SK-N-SH (cell line): ENCODE results near the gene TOMM40. TPM values are rescaled to one million over a fixed set of nuclear protein-coding genes. Genes with fewer than 3 reads are reported as not detected.

Source experiments
- CTCF ChIA-PET: fragments of 300-600, 350-600 bp; formaldehyde crosslinking; extraction: SDS; loops from one replicate; lab custom pipeline; 2021; lab: Yijun Ruan, JAX
- POLR2A ChIA-PET: fragments of 350-600 bp; sonication (Branson Sonifier 250); formaldehyde crosslinking; extraction: SDS; loops from one replicate; lab custom pipeline; 2020; ENCODE audit warnings: antibody characterized with exemption, inconsistent platforms; lab: Yijun Ruan, JAX
- DNase-seq: peaks from one replicate; pipeline ENCODE4 v3.0.0; 2012
- H2AFZ ChIP-seq: fragments of 200-600 bp; sonication (generic); 2 replicates; pipeline ENCODE4 v1.8.1; 2016; ENCODE audit warnings: antibody characterized with exemption, mild to moderate bottlenecking, low read depth
- H3F3A ChIP-seq: fragments of 200-600 bp; sonication (generic); replicated peaks from 2 replicates; pipeline ENCODE3; 2016; ENCODE audit warnings: antibody characterized with exemption, mild to moderate bottlenecking; ENCODE audit not compliant: insufficient read depth
- H3K27ac ChIP-seq, 2 experiments: fragments of 200-500 bp in 1 of 2; fragments of 200-600 bp in 1 of 2; sonication (Bioruptor generic) in 1 of 2; sonication (generic), shearing (Covaris generic) in 1 of 2; 2 replicates each; pipeline versions ENCODE4 v1.5.1 to v1.6.1; 2014 to 2016; ENCODE audit warnings: low read depth in 2 of 2, inconsistent platforms in 1 of 2, low read length in 1 of 2, mild to moderate bottlenecking in 1 of 2, mixed read lengths in 1 of 2
- H3K27me3 ChIP-seq: fragments of 200-600 bp; sonication (generic), shearing (Covaris generic); 2 replicates; pipeline ENCODE4 v1.6.1; 2016; ENCODE audit warnings: mixed run types; ENCODE audit not compliant: insufficient read depth
- H3K36me3 ChIP-seq, 2 experiments: fragments of 200-500 bp in 1 of 2; fragments of 200-600 bp in 1 of 2; sonication (Bioruptor generic) in 1 of 2; sonication (generic) in 1 of 2; replicated peaks in 1 of 2; 2 replicates each; pipeline versions ENCODE3 to v1.5.1; 2014 to 2016; ENCODE audit warnings: low read length in 1 of 2, mild to moderate bottlenecking in 1 of 2; ENCODE audit not compliant: insufficient read depth in 2 of 2, control insufficient read depth in 1 of 2
- H3K4me1 ChIP-seq, 2 experiments: fragments of 200-500 bp in 1 of 2; fragments of 200-600 bp in 1 of 2; sonication (Bioruptor generic) in 1 of 2; sonication (generic), shearing (Covaris generic) in 1 of 2; 2 replicates each; pipeline versions ENCODE4 v1.5.1 to v1.6.1; 2014 to 2016; ENCODE audit warnings: low read depth in 1 of 2, low read length in 1 of 2, mixed run types in 1 of 2; ENCODE audit not compliant: insufficient read depth in 2 of 2, control insufficient read depth in 1 of 2
- H3K4me2 ChIP-seq: fragments of 200-600 bp; sonication (generic), shearing (Covaris generic); 2 replicates; pipeline ENCODE4 v1.6.1; 2017; ENCODE audit warnings: mixed run types
- H3K4me3 ChIP-seq, 2 experiments: fragments of 200-500 bp in 1 of 2; fragments of 200-600 bp in 1 of 2; sonication (Bioruptor generic) in 1 of 2; sonication (generic), shearing (Covaris generic) in 1 of 2; 2 replicates each; pipeline versions ENCODE4 v1.5.1 to v1.8.1; 2014 to 2016; ENCODE audit warnings: low read depth in 2 of 2, inconsistent platforms in 1 of 2, low read length in 1 of 2, mild to moderate bottlenecking in 1 of 2, mixed read lengths in 1 of 2, moderate library complexity in 1 of 2
- H3K79me2 ChIP-seq: fragments of 200-600 bp; sonication (generic); 2 replicates; pipeline ENCODE4 v1.8.1; 2017; ENCODE audit warnings: mild to moderate bottlenecking; ENCODE audit not compliant: insufficient read depth
- H3K9ac ChIP-seq: fragments of 200-600 bp; sonication (generic); 2 replicates; pipeline ENCODE4 v1.6.1; 2017; ENCODE audit warnings: mixed run types
- H3K9me2 ChIP-seq: fragments of 200-600 bp; sonication (generic); 2 replicates; pipeline ENCODE4 v1.6.1; 2017; ENCODE audit warnings: mixed run types
- H3K9me3 ChIP-seq: fragments of 200-600 bp; sonication (generic); 2 replicates; pipeline ENCODE4 v1.6.1; 2017; ENCODE audit warnings: mixed run types, mild to moderate bottlenecking, moderate library complexity
- H4K20me1 ChIP-seq: fragments of 200-600 bp; sonication (generic); 2 replicates; pipeline ENCODE4 v1.6.1; 2017; ENCODE audit warnings: mild to moderate bottlenecking, mixed run types; ENCODE audit not compliant: insufficient read depth
- CHD2 ChIP-seq: fragments of 150-350 bp; IDR thresholded peaks from 2 replicates; pipeline ENCODE4 v1.6.1; 2018; ENCODE audit warnings: low read length; ENCODE audit not compliant: partially characterized antibody
- FOXJ3 ChIP-seq: sonication (generic); formaldehyde crosslinking; IDR thresholded peaks from 2 replicates; pipeline ENCODE4 v1.5.1; 2020; ENCODE audit warnings: mild to moderate bottlenecking, missing genetic modification reagents
- REST ChIP-seq: IDR thresholded peaks from 2 replicates; pipeline ENCODE4 v1.6.1; 2012; ENCODE audit warnings: mild to moderate bottlenecking, low read depth, low read length, moderate library complexity
- SIN3A ChIP-seq: IDR thresholded peaks from 2 replicates; pipeline ENCODE4 v1.6.1; 2012; ENCODE audit warnings: low read depth, mild to moderate bottlenecking, low read length, moderate library complexity, borderline replicate concordance
- WGBS: methylation state at CpG from one replicate; pipeline ENCODE4 v1.1.6; 2017; ENCODE audit warnings: low lambda C conversion rate; 5-methylcytosine and 5-hydroxymethylcytosine counted together
- polyA plus RNA-seq, 3 experiments: library from polyadenylated mRNA; depleted of rRNA; stranded (reverse); fragments of >200 nt; gene quantifications; 2 replicates each; pipeline ENCODE4 v1.2.3, GENCODE V29; 2012
- TF ChIP-seq, protein P1 (sequence below): IDR thresholded peaks from 2 replicates; pipeline ENCODE4 v1.4.0; 2012; ENCODE audit warnings: low read depth
- TF ChIP-seq, protein P2 (sequence below): IDR thresholded peaks from 2 replicates; pipeline ENCODE4 v1.4.0; 2012; ENCODE audit warnings: low read depth, borderline replicate concordance
- TF ChIP-seq, protein P3 (sequence below): fragments of 150-350 bp; IDR thresholded peaks from 2 replicates; pipeline ENCODE4 v1.6.1; 2016; ENCODE audit warnings: mild to moderate bottlenecking, low read depth, low read length

TOMM40 gene
- polyA plus RNA-seq, 1 of the 3 experiments (the other 2 are of a cell fraction): 78.9 TPM

- TF ChIP-seq REST: no peak
- TF ChIP-seq, protein P1, sequence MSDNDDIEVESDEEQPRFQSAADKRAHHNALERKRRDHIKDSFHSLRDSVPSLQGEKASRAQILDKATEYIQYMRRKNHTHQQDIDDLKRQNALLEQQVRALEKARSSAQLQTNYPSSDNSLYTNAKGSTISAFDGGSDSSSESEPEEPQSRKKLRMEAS: no peak
- no peak for TF ChIP-seq FOXJ3 (CRISPR knock-in tag)
These were observed 12.8 kb upstream of the TOMM40 start (continued) for GRCh38 chr19:44878120-44878865.

- H3K79me2 ChIP-seq: no peaks in the 10 kb centered on the region; the same call in 1 of the 2 replicates
- no peak overlapping the region for H3K9ac ChIP-seq
- no peak overlapping the region for H3K4me2 ChIP-seq
- TF ChIP-seq SIN3A (no peak), CHD2 (no peak)
- TF ChIP-seq, protein P2, sequence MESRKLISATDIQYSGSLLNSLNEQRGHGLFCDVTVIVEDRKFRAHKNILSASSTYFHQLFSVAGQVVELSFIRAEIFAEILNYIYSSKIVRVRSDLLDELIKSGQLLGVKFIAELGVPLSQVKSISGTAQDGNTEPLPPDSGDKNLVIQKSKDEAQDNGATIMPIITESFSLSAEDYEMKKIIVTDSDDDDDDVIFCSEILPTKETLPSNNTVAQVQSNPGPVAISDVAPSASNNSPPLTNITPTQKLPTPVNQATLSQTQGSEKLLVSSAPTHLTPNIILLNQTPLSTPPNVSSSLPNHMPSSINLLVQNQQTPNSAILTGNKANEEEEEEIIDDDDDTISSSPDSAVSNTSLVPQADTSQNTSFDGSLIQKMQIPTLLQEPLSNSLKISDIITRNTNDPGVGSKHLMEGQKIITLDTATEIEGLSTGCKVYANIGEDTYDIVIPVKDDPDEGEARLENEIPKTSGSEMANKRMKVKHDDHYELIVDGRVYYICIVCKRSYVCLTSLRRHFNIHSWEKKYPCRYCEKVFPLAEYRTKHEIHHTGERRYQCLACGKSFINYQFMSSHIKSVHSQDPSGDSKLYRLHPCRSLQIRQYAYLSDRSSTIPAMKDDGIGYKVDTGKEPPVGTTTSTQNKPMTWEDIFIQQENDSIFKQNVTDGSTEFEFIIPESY: no peak
- TF ChIP-seq, protein P3, sequence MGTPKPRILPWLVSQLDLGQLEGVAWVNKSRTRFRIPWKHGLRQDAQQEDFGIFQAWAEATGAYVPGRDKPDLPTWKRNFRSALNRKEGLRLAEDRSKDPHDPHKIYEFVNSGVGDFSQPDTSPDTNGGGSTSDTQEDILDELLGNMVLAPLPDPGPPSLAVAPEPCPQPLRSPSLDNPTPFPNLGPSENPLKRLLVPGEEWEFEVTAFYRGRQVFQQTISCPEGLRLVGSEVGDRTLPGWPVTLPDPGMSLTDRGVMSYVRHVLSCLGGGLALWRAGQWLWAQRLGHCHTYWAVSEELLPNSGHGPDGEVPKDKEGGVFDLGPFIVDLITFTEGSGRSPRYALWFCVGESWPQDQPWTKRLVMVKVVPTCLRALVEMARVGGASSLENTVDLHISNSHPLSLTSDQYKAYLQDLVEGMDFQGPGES: no peak
- H3K9me2 ChIP-seq: no peaks in the 10 kb centered on the region
- no peak overlapping the region for H2AFZ ChIP-seq
- no peaks in the 10 kb centered on the region for H4K20me1 ChIP-seq
- no peaks in the 10 kb centered on the region for H3K27me3 ChIP-seq
- H3K36me3 ChIP-seq: peaks cover 9 to 18% of the 10 kb centered on the region in 2 experiments
- POLR2A ChIA-PET: no interaction called here
- peaks cover 0 to 13% of the 10 kb centered on the region in 2 experiments; a peak in 3 of 4 replicates for H3K4me1 ChIP-seq
- 86% methylated on average over 15 of the region's 18 CpGs for WGBS
- H3K27ac ChIP-seq: no peak overlapping the region
- no peak for DNase-seq
- H3K9me3 ChIP-seq: no peaks in the 10 kb centered on the region
- CTCF ChIA-PET: interaction anchor here (0.6 kb wide), 1 partner anchor 223 kb away, joined by 3 read pairs; no protein-coding TSS in a partner anchor
- H3F3A ChIP-seq: peaks cover 23% of the 10 kb centered on the region
- no peak overlapping the region for H3K4me3 ChIP-seq
These were observed 11.6 kb upstream of the TOMM40 start for GRCh38 chr19:44879309-44880065.
